Posterior vena cava (tissue), 2 donors: ENCODE data around the gene MROH8. TPM values are rescaled to one million over a fixed set of nuclear protein-coding genes. Genes with fewer than 3 reads are reported as not detected.
"Not testable (repeated sequence)": the region's sequence is repeated elsewhere in the genome, so short reads cannot be mapped to it uniquely, and the experiment has no call there.

ENCODE experiments used
- DNase-seq: peaks from one replicate; pipeline ENCODE4 v3.0.0-alpha.2; 2020; ENCODE audit warnings: low spot score
- intact Hi-C, 2 donors: fragments of 100-400 bp; cut with DNase I; formaldehyde crosslinking; loops; one replicate each; pipeline versions ENCODE4 v1.14.1 to v1.14.2; 2022 to 2023
- total RNA-seq, 2 donors: library from RNA; stranded (reverse); fragmentation: NEBNext Ultra II Directional; extraction: Animal tissue kit (Norgen Biotek cat#: 25700); gene quantifications; one replicate each; pipeline ENCODE4 v1.2.1, GENCODE V29; 2021
- donor health status: DM: yes; HTN: yes; CAD: no.
- donor health status: DM: yes; HTN: yes; CAD: no.

The MROH8 gene
- total RNA-seq, 2 donors from 2014 or later = 3.0 to 3.6 TPM

- DNase-seq = no peak
- intact Hi-C loops = no loop called here
Measured at GRCh38 chr20:37119356-37120036, 59.9 kb downstream of the MROH8 start.

GRCh38 chr20:37114012-37114411 is 65.3 kb downstream of the MROH8 start:
- intact Hi-C loops = no loop called here
- DNase-seq = no peak

- no peak for DNase-seq
- intact Hi-C loops = no loop called here
Measured at GRCh38 chr20:37111926-37112455, 67.4 kb downstream of the MROH8 start.

- DNase-seq = no peak
- intact Hi-C loops = no loop called here
Measured at GRCh38 chr20:37108676-37109075, 70.7 kb downstream of the MROH8 start.

- intact Hi-C loops = no loop called here
- no peak for DNase-seq
Measured at GRCh38 chr20:37102571-37102970, 76.8 kb downstream of the MROH8 start.

- intact Hi-C loops = no loop called here
- DNase-seq = no peak
Measured at GRCh38 chr20:37096415-37097041, 82.8 kb downstream of the MROH8 start.

- intact Hi-C loops = no loop called here
- DNase-seq = peak; percentile 93
Measured at GRCh38 chr20:37095599-37096414, 83.5 kb downstream of the MROH8 start, which contains the start of gene RBL1. Gene RBL1 (minus strand): TSS chr20:37095997. CDS start chr20:37095928, 69 bp downstream.

- intact Hi-C loops = no loop called here
- DNase-seq = no peak
Measured at GRCh38 chr20:37095108-37095598, 84.2 kb downstream of the MROH8 start.

- intact Hi-C loops = no loop called here
- DNase-seq = no peak
Measured at GRCh38 chr20:37090407-37090806, 88.9 kb downstream of the MROH8 start.

- DNase-seq = no peak
- intact Hi-C loops = no loop called here
Measured at GRCh38 chr20:37081717-37082289, 97.5 kb downstream of the MROH8 start.

- no peak for DNase-seq
- intact Hi-C loops = no loop called here
Measured at GRCh38 chr20:37077009-37077408, 102.3 kb downstream of the MROH8 start.

- intact Hi-C loops = no loop called here
- DNase-seq = no peak
Measured at GRCh38 chr20:37075932-37076685, 103.2 kb downstream of the MROH8 start.

- DNase-seq = no peak
- intact Hi-C loops = no loop called here
Measured at GRCh38 chr20:37072293-37073196, 106.8 kb downstream of the MROH8 start.

GRCh38 chr20:37071481-37071911 is 107.9 kb downstream of the MROH8 start:
- intact Hi-C loops = no loop called here
- DNase-seq = no peak

GRCh38 chr20:37069563-37069962 is 109.8 kb downstream of the MROH8 start:
- intact Hi-C loops, DNase-seq: not testable (repeated sequence)

GRCh38 chr20:37066168-37066567 is 113.2 kb downstream of the MROH8 start:
- no peak for DNase-seq
- intact Hi-C loops = no loop called here

- intact Hi-C loops = no loop called here
- no peak for DNase-seq
Measured at GRCh38 chr20:37055276-37055675, 124.1 kb downstream of the MROH8 start.
